HG02798 (cell line): ENCODE data around the gene BARX1.
"Not testable (repeated sequence)": the region's sequence is repeated elsewhere in the genome, so short reads cannot be mapped to it uniquely, and the experiment has no call there.

Experiments used
- ATAC-seq: cut with Tn5 transposase; IDR thresholded peaks from one replicate; pipeline ENCODE4 v1.9.1; 2021; ENCODE audit warnings: mild to moderate bottlenecking; ENCODE audit not compliant: unreplicated experiment, poor library complexity

Gene BARX1

DNA sequence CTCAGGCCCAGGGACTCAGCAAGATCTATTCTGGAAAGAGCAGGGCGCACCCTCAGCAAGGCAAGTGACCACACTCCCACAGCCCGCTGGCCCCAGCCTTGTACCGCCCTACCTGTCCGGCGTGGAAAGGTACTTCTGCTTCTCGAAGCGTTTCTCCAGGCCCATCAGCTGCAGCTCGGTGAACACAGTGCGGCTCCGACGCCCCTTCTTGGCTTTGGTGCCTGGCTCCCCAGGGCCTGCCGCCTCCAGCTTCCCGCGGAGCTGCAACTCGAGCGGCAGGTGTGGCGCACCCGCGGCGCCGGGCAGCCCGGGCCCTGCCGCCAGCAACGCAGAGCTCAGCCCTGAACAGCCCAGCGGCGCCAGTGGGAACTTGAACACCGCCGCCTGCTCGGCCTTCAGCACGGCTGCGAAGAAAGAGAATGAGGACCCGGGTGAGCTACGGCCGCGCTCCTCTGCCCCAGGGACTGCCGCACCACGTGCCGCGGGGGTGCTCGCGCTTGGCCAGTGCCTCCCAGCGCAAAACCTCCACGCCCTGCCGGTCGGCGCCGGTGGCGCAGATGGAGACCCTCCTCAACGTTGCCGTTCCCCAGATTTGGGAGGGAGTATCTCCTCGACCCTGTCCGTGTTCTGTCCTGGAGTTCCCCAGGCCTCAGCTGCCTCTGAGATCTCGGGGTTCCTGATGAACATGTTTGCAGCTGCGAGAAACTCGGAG, 2.2 kb downstream of the BARX1 start:
- ATAC-seq, result no peak

DNA sequence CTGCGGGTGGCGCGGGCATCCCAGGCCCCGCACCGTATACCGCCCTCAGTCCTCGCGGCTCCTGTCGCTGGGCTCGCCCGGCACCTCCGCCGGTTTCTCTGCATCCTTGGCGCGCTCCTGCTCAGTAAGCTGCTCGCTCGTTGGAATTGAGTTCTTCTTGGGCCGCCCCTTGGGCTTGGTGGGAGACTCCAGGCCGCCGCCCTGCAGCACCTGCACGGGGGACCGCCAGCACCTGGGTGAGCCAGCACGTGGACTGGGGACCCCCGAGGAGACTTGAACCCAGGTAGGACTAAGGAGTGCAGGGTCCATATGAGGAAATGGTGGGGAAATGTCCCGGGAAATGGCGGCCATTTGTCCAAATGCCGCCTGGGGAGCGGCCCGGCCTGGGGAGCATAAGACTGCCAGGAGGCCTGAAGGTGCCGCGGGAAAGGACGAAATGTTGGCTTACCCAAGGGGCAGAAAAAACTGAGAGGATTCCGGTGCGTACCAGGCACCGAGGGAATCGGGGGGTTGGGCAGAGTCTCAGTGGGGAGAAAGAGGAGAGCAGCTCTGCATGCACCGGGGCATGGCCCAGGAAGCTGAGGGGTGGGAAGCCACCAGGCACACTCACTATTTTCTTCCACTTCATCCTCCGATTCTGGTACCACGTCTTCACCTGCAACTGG, 2.9 kb downstream of the BARX1 start:
- ATAC-seq, result no peak

DNA sequence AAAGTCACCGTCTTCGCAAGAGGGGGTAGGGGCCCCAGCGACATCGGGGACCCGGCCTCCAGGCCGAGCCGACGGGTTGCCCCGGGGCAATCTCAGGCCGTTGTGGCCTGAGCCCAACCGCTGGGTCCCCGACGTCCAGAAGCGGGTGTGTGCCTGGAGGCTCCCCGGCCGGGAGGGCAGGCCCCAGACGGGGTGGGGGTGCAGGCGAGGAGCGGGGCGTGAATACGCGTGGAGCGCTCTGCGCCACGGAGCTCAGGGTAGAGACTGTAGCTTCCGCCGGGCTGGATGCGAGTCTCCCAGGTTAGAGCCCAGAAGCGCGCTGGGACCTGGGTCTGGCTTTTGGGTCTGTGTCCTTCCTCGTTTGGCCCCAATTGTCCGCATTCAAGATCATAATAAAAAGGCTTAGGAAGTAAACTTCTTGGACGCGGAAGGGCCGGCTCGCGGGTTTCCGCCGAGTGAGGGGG, 3.5 kb downstream of the BARX1 start:
- no peak for ATAC-seq

DNA sequence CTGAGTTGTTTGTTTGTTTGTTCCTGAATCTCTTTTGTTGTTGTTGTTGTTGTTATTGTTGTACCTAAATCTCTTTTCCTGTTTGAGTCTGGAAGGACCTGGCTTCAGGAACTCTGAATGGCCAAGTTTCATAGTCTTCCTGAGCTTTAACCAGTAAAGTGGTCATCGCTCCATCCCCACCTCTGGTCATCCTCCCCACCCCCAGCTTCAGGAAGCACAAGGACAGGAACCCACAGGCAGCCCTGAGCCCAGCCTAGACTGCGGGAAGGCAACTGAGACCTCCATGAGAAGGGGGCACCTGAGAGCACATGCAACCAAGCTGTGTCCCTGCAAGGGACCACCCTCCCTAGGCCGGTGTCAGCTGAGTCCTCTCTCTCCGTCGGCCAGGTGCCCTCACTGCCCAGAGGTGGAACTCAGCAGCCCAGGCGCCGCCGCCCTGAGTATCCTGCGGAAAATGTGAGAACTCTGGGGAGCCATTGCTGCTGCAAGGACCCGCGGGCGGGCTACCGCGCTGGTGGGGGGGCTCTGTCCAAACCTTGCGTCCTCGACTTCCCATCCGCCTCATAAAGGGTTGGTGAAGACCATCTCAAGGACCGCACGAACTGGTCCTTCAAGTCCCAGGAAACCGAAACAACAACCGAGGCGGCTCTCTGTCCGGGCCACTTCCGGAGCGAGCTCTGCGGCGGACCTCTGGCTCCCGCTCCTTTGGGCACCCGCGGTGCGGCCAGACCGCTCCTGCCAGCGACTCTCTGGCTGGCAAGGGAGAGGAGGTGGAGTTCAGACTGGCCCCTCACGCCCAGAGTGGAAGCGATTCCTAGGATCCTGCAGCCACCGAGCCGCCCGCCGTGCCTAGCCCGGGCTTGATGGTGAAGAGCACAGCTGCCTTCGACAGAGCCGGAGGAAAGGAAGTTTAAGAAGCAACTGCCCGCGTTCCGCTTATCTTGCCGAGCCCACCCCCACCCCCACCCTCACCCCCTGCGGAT, 4.2 kb downstream of the BARX1 start:
- no peak for ATAC-seq

DNA sequence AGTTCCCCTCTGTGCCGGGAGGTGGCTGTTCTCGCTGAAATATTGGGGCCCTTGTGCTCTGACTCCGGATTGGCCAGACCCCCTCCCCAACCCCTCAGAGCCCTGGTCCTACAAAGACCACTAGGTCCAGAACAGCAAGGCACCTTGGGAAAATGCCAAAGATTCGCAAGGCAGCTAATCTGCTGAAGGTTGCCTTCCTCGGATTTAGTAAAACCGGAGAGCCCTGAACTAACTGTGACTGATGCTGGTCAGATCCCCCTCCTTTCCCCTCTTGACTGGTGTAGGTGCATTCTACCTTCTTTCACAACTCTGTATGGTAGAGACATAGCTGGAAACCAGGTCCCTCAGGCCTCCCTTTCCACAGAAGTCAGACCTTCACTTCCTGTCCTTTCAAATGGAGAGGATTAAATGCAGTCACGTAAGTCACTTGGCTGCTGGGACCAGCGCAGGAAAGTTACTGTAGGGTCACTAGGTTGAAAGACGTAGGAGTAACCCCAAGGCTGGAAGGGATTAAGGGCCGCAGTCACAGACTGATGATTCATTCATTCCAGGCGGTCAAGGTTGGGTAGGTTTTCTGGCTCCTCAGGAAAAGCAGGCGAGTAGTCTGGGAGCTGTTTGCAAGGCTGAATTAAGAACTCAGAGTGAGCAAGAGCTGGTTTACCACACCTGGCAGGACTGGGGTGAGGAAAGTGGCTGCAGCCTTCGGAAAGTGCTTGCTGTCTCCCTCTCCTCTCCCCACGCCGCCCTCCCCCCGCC, 5.3 kb downstream of the BARX1 start:
- ATAC-seq, result no peak

DNA sequence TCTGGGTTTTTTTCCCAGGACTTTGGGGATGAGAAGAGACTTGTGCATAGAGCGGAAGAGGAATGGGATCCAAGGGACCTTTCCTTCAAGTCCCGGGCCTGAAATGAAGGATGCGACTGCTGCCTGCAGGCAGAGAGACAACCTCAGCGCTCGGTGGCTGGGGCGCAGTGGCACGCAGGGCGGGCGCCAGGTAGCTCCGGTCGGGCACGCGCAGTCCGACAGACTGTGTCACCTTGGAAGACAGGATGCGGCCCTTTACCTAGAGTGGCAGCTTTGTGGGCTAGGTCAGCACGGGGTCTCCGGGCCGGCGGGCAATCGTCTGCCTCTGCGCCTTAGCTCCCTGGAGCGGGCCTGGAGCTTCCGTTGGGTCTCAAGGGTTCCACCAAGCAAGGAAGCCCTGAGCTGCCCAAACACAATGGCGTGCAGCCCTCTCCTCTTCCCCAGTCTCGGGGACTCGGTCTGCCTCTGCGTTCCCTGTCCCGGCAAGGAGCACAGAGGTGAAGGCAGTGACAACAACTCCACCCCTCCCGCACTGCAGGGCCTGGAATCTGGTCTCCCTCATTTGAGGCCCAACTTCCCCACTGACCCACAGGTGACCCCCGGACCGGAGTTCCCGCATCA, 6.0 kb downstream of the BARX1 start:
- no peak for ATAC-seq

DNA sequence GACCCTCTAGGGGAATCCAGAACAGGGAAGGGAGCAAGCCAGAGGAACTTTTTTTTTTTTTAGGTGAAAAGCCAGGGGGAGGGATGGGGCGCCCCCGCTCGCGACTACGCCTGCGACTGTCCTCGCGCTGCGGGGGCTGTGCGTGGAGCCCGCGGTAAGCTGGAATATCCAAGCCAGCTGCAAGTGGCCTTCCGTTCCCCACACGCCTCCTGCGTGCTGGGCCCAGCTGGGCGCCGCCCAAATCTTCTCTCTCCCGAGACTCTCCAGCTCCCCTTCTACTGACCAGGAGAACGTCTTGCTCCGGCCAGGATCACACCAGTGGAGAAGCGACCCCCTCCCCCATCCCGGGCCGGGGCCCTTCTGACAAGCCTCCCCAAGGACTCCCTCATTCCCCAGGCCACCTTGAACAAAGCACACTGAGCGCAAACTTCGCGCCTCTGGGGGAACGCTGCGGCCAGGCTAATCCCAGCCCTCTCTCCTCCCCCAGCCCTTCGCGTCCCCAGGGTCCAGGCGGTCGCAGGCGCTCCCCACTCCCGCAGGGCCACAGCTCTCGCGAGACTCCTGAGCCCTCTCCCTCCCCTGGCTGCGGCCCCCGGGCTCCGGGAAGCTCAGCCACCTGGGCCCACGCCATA, 6.6 kb downstream of the BARX1 start:
- no peak for ATAC-seq

DNA sequence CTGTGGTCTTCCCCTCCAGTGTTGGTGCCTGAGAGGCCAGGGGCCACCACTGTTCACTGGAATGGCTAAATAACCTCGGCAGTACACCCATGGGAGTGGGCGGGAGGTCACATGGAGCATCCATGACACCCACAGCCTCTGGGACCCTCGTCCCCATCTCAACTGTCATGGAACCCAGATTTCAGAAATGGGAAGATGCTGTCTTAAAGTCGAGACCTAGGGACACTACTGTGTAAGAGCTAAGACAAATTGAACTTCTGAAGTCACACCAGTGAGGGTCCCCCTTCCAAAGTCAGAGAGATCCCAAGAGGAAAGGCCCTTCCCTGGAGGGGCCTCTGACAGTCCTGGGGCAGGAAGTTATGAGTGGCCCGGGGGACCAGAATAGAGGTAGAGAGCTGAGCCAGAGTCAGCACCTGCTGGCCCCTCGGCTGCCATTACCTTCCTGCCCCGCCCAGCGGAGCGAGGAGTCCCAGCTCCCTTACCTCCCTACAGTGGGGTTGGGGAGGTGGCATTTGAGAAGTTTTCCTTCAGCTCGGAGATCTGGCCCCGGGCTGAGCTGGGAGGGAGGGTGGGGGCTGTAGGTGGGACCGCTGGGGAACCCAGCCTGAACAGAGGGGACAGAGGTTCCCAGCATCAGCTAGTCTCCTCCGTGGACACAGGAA, 7.6 kb downstream of the BARX1 start:
- no peak for ATAC-seq

DNA sequence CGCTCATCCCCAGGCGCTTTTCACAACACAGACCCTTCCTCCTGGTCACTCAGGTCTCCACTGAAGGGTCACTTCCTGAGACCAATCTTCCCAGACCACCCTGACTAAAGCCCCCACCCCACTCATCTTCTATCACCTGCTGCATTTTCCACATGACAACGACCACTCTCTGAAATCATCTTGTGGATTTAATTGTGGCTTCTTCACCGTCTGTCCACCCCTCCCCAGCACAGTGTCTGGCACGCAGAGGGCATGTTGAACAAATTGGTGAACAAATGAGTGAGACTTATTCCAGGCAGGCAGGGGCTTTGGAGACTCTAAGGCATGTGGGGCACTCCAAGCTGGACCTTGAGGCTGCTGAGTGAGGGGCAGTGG, 8.8 kb downstream of the BARX1 start:
- ATAC-seq, result no peak

DNA sequence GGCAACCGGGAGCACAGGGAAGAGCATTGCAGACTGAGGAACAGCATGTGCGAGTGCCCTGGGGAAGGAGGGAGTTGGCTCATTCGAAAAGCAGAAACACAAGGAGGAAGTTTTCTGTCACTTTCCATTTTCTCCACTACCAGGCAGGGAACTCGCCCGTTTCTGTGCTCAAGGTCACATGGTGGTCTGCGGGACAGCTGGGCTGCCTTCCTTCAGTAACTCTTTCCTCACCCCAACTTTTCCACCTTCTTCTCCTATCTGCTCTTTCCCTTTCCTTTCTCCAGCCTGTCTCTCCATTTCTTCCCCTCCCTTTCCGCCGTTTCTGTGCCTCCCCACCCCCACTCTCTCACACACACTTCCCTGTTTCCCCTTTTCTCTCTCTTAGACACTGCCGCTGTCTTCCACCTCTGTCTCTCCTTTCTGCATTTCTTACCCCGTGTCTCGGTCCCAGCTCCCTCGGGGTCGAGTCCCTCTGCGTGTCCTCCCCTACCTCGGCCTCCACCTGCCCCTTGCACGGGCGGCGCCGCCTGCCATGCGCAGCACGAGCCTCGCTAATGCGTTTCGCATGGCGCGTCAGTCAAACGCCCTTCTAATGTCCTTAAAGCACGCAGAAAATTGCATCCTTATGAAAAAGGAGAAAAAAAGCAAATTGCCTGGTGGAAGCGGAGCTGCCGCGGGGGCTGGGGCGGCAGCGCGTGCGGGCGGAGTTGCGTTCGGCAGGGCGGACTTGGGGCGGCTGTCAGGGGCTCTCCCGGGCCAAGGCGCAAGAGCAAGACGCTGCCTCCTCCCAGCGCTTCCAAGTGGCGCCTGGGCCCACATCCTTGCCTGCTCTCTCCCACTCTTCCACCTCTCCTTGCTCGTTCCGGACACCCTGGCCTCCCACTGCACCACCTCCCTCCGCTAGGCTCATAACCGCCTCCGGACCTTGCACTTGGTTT, 9.5 kb downstream of the BARX1 start:
- ATAC-seq, result no peak

DNA sequence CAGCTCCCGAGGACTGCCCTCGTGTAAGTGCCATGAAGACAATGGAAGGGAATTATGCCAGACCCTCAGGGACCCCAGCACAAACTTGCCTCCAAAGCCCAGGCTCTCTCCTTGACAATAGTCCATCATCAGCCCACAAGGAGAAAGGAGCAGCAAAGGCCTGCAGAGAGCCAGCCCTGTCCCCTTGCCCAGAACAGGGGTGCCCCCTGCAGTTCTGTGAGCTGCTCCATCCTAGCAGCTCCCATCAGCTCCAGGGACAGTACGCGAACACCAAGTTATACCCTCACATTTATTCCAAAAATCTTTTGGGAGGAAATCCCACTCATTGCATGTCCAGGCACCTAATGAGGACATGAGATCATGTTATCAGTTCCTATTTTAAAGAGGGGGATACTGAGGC, 11.1 kb downstream of the BARX1 start:
- ATAC-seq, result no peak

DNA sequence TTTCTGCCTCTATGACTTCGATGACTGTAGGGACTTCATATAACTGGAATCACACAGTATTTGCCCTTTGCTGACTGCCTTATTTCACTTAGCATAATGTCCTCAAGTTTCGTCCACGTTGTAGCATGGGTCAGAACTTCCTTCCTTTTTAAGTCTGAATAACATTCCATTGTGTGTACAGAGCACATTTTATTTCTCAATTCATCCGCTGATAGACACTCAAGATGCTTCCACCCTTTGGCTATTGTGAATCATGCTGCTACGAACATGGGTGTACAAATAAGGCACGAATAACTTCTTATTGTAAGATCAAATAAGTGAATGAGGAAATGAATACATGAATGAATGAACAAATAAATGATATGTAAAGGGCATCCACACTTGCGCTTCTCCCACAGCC, 13.0 kb downstream of the BARX1 start:
- no peak for ATAC-seq

DNA sequence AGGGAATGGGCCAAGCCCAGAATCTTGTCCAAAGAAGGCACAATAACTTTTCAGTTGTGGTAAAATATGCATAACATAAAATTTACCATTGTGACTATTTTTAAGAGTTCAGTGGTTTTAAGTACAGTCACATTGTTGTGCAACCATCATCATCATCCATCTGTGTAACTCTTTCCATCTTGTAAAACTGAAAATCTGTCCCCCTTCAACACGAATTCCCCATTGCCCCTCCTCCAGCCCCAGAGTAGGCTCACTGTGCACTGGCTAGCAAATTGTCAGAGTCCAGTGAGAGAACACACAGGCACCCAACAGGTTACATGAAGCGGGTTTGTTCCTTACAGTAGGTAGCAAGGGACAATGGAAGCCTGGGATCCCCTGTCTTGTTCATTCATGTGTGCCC, 13.7 kb downstream of the BARX1 start:
- ATAC-seq, result no peak

DNA sequence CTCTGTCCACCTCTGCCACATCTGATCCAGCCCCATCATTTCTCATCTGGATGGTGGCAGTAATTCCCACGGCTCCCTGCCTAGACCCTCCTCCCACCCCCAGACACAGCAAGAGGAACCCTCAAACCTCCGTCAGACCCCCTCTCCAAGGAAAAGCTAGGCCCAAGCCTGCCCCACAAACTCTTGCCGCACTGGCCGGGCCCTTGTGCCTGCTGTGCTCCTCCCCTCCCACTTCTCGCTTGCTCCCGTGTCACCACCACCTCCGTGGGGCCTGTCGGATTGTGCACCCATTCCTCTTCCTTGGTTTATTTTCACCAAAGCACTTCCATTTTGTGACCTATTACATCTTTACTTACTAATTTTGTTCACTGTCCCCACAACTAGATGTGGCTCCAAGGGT, 14.2 kb downstream of the BARX1 start:
- ATAC-seq, result no peak

DNA sequence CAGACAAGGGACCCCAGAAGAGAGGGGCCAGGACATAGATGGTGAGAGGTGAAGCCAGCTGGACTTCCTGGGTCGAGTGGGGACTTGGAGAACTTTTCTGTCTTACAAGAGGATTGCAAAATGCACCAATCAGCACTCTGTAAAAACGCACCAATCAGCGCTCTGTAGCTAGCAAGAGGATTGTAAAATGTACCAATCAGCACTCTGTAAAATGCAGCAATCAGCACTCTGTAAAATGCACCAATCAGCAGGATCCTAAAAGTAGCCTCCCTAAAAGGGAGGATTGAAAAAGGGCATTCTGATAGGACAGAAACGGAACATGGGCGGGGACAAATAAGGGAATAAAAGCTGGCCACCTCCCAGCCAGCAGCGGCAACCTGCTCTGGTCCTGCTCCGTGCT, 15.6 kb downstream of the BARX1 start:
- not testable (repeated sequence) for ATAC-seq

DNA sequence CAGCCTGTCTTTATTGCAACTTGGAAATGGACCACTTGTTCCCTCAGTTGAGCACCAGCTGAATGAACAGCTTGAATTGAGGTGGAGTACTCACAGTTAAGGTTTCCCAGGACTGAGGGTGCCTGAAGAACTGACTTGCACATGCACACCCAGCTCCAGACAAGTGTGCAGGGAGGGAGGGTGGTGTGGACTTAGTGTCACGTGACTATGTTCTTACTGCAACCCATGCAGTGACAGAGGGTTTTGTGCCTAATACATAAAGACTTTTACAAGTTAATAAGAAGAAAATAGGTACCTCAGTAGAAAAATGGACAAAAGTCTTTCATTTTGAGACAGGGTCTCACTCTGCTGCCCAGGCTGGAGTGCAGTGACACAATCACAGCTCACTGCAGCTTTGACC, 18.0 kb downstream of the BARX1 start:
- ATAC-seq, result no peak

DNA sequence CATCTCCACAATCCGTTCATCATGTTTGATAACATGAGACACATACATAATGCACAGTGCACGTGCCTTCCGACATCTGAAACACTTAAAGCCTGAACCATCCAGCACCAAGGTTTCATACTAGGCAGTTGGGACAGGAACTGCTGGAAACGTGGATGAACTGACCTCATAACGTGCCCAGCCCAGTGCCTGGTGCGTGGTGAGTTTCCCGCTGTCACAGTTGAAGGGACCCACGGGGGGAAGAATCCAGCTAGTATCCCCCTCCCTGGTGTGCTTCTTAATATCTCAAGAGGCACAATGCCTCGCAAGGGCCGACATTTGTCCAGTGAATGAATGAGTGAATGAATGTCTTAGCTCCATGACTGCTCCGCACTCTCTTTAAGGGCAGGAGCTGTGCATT, 23.2 kb downstream of the BARX1 start:
- no peak for ATAC-seq

DNA sequence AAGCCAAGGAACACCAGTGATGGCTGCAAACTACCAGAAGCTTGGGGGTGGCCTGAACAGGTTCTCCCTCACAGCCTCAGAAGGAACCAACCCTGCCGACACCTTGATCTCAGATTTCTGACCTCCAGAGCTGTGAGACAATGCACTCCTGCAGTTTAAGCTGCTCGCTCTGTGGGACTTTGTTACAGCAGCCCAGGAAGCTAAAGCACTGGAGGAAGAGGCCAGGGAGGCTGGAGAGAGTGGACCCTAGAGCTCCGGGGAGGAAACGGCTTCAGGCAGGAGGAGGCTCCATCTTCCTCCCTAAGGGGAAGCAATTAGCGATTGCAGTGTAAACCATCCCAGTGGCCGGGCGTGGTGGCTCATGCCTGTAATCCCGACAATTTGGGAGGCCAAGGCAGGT, 25.1 kb downstream of the BARX1 start:
- ATAC-seq, result no peak
